Measurements from ENCODE around the gene PYGO2. TPM values are rescaled to one million over a fixed set of nuclear protein-coding genes. Genes with fewer than 3 reads are reported as not detected.

The PYGO2 gene
- total RNA-seq, 1 experiment from 2014 or later = 35.9 TPM

- no peak for TF ChIP-seq CTCF (IDR thresholded peaks at IDR 0.05; ENCODE audit: unreplicated experiment)
- intact Hi-C loops (cut with micrococcal nuclease) = loop anchor here (1.0 to 5.0 kb wide), 2 partner anchors 39 to 444 kb away; partner anchors contain the start of gene UBE2Q1
- DNase-seq (ENCODE audit: unreplicated experiment) = peak; percentile 96
- Mint-ChIP-seq H3K4me1 (ENCODE audit: insufficient read depth, unreplicated experiment) (peaks cover 47% of the 10 kb centered on the region), H3K27me3 (ENCODE audit: insufficient read depth, unreplicated experiment) (no peaks in the 10 kb centered on the region), H3K9me3 (ENCODE audit: unreplicated experiment) (no peaks in the 10 kb centered on the region), H3K4me3 (ENCODE audit: unreplicated experiment) (peak overlapping the region; percentile 90), H3K27ac (ENCODE audit: low read depth, unreplicated experiment) (peak overlapping the region; percentile 97), H3K36me3 (ENCODE audit: insufficient read depth, unreplicated experiment) (peaks cover 16% of the 10 kb centered on the region)
- ChIA-PET POLR2A (interaction anchor here (0.7 to 41.1 kb wide), 20 partner anchors 8 to 586 kb away, joined by 3 to 1917 read pairs (median 4); partner anchors contain the start of genes ADAM15, ASH1L, CKS1B and EFNA1), CTCF (interaction anchor here (0.6 to 9.4 kb wide), 16 partner anchors 13 to 453 kb away, joined by 3 to 118 read pairs (median 5); partner anchors contain the start of genes ADAM15, CKS1B, FLAD1 and PYGO2)
- BruUV-seq (replicated peaks) = no TSS peak
These were observed 39.3 kb upstream of the PYGO2 start for GRCh38 chr1:155000726-155001424.

- Mint-ChIP-seq H3K4me3 (ENCODE audit: unreplicated experiment) (peak overlapping the region; percentile 90), H3K36me3 (ENCODE audit: insufficient read depth, unreplicated experiment) (peaks cover 13% of the 10 kb centered on the region), H3K9me3 (ENCODE audit: unreplicated experiment) (no peaks in the 10 kb centered on the region), H3K4me1 (ENCODE audit: insufficient read depth, unreplicated experiment) (peaks cover 45% of the 10 kb centered on the region), H3K27ac (ENCODE audit: low read depth, unreplicated experiment) (peak overlapping the region; percentile 97), H3K27me3 (ENCODE audit: insufficient read depth, unreplicated experiment) (no peaks in the 10 kb centered on the region)
- BruUV-seq (replicated peaks) = no TSS peak
- CTCF ChIA-PET = interaction anchor here (0.7 to 9.4 kb wide), 18 partner anchors 10 to 85 kb away, joined by 3 to 118 read pairs (median 9); partner anchors contain the start of genes ADAM15, CKS1B, FLAD1 and PBXIP1
- POLR2A ChIA-PET = interaction anchor here (0.6 to 41.1 kb wide), 9 partner anchors 17 to 331 kb away, joined by 3 to 1917 read pairs (median 37); partner anchors contain the start of genes ADAM15, CKS1B, EFNA1 and FLAD1
- TF ChIP-seq CTCF (IDR thresholded peaks at IDR 0.05; ENCODE audit: unreplicated experiment) = no peak
- no peak for DNase-seq (ENCODE audit: unreplicated experiment)
- intact Hi-C loops (cut with micrococcal nuclease) = loop anchor here (5.0 kb wide), 1 partner anchor 443 kb away; the partner anchor contains the start of gene UBE2Q1
These were observed 38.8 kb upstream of the PYGO2 start for GRCh38 chr1:155000411-155000725.

- intact Hi-C loops (cut with micrococcal nuclease) = loop anchor here (1.0 to 5.0 kb wide), 4 partner anchors 44 to 442 kb away; partner anchors contain the start of gene UBE2Q1
These were observed 38.2 kb upstream of the PYGO2 start for GRCh38 chr1:154999571-155000410.

More at GRCh38 chr1:154999571-155000410, 38.2 kb upstream of the PYGO2 start:
- no peaks in the 10 kb centered on the region for H3K9me3 Mint-ChIP-seq (ENCODE audit: unreplicated experiment)
- peaks cover 44% of the 10 kb centered on the region for H3K4me1 Mint-ChIP-seq (ENCODE audit: insufficient read depth, unreplicated experiment)
- H3K27ac Mint-ChIP-seq (ENCODE audit: low read depth, unreplicated experiment) = peak overlapping the region; percentile 97
- no peak for TF ChIP-seq CTCF (IDR thresholded peaks at IDR 0.05; ENCODE audit: unreplicated experiment)
- H3K27me3 Mint-ChIP-seq (ENCODE audit: insufficient read depth, unreplicated experiment) = no peaks in the 10 kb centered on the region
- DNase-seq (ENCODE audit: unreplicated experiment) = peak; percentile 57
- CTCF ChIA-PET = interaction anchor here (0.7 to 9.4 kb wide), 22 partner anchors 10 to 445 kb away, joined by 3 to 118 read pairs (median 6); partner anchors contain the start of genes ADAM15, CKS1B, FLAD1 and PBXIP1
- H3K4me3 Mint-ChIP-seq (ENCODE audit: unreplicated experiment) = peak overlapping the region; percentile 90
- H3K36me3 Mint-ChIP-seq (ENCODE audit: insufficient read depth, unreplicated experiment) = peaks cover 13% of the 10 kb centered on the region
- BruUV-seq (replicated peaks) = no TSS peak
- POLR2A ChIA-PET = interaction anchor here (0.6 to 41.1 kb wide), 11 partner anchors 8 to 330 kb away, joined by 3 to 1917 read pairs (median 10); partner anchors contain the start of genes ADAM15, CKS1B, EFNA1 and FLAD1

All from MCF 10A (cell line).